Pulmonary artery endothelial cell (primary cell): ENCODE measurements around the gene HMG20A. TPM values are rescaled to one million over a fixed set of nuclear protein-coding genes. Genes with fewer than 3 reads are reported as not detected.
A peak's percentile ranks its signal among the peaks of the same experiment; 100 is the strongest.
"Not testable (repeated sequence)": the region's sequence is repeated elsewhere in the genome, so short reads cannot be mapped to it uniquely, and the experiment has no call there.

Experiments
- DNase-seq: peaks from one replicate; pipeline ENCODE4 v3.0.0-alpha.2; 2011; ENCODE audit warnings: low read depth, low spot score
- total RNA-seq: library from RNA; depleted of rRNA; stranded (reverse); fragments of >200 nt; gene quantifications from 2 replicates; pipeline ENCODE4 v1.2.3, GENCODE V29; 2014

Gene HMG20A
- total RNA-seq: 30.2 and 35.4 TPM in 2 replicates

DNA sequence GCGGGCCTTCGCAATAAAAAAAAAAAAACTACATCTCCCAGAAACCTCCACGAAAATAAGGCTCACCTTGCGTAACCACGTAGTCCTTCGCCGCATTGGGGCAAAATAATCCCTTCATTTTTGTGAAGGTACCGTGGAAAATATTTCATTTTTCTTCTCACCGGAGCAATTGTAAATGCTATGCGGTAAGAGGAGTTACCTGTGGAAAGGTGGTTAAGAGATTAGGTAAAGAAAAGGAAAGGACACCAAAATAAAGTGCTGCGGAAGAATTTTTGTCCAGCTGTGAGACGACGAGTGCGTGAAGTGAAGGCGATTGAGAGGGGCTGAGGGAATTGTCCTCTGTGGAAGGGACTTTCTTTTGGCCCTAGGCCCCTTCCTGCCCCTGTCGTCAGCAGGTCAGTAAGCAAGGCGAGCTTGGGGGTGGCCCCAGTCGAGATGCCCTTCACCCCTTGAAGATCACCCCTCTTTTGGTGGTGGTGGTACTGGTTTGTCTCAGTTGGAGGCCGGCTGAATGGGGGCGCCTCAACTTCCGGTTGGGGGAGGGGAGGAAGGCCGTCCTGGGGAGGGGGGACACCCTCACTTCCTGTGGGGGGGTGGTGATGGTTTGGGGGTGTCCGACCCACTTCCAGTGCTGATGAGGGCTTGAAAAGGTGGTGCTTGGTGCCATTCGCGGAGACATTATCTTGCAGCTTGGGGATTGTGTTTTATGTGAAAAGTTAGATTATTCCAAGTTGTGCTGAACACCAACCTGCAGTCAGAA is at the start of gene HMG20A:
TSS of gene HMG20A (plus strand) at position 279 of the 760 bp plus-strand sequence. CDS start 37,520 bp downstream, outside the sequence.
- peak; percentile 46 for DNase-seq

GRCh38 chr15:77371850-77372563 is 48.7 kb upstream of the HMG20A start:
- no peak for DNase-seq

- DNase-seq: no peak
Observed at GRCh38 chr15:77373441-77373840, 47.2 kb upstream of the HMG20A start.

DNA sequence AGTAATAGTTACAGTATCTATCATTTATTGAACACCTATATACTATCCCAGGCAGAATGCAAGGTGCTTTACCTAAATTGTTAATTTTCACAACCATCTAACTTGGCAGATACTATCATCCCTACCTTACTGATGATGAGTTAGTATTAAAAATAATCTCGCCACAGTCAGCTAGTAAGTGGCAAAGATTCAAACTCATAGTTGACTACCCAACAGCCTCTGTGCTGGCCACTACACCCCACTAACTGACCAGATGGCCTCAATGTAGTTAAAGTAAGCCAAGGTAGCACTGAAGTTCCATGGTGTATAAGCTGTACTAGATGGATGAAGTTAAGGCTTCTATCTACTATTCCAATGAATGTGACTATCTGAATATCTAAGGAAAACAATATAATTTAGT is 45.6 kb upstream of the HMG20A start:
- no peak for DNase-seq

DNA sequence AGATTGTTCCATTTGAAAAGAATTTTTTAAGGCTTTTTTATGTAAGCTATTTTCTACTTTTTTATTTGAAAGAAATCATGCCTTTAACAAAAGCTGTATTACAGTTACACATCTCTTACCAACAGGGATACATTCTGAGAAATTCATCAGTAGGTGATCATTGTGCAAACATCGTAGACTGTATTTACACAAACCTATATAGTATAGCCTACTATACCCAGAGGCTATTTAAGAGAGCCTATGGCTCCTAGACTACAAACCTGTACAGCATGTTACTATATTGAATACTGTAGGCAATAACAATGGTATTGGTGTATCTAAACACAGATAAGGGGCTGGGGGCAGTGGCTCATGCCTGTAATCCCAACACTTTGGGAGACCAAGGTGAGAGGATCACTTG is 43.9 kb upstream of the HMG20A start:
- no peak for DNase-seq

DNA sequence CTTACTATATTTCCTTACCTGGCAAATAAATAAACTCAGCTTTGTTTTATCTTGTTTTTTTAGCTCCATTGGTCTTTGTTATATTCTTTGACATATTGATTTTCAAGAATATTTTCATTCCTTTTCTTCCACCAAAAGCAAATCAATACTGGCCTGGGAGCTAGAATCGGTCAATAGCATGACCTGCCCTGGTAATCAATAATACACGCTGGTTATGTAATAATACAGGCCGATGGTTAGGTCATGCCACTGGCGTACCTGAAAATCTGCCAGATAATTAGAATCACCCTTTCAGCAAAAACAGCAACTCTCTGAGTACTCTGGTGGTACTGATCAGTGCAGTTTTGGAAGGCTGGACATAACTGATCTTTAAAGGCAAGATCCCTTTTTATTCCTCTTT is 40.7 kb upstream of the HMG20A start:
- no peak for DNase-seq

DNA sequence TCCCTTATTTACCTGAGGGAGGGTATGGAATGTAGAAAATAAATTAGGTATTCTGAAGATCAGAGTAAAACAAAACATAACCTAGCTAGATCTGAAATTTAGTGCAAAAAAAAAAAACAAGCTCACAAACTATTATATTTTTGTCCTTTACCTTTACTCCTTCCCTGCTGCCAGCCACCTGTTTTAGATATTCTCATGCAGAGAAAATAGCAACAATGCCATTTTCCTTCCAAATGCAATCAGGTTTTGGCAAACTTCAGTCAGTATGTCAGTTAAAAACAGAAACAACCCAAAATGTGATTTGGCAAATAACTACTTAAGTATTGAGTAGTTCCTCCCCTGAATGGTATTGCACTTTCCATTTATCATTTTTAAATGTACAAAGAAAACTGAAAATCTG is 36.6 kb upstream of the HMG20A start:
- DNase-seq: no peak

GRCh38 chr15:77384589-77385359 is 35.9 kb upstream of the HMG20A start:
- no peak for DNase-seq

- no peak for DNase-seq
Observed at GRCh38 chr15:77386626-77387025, 34.1 kb upstream of the HMG20A start.

DNA sequence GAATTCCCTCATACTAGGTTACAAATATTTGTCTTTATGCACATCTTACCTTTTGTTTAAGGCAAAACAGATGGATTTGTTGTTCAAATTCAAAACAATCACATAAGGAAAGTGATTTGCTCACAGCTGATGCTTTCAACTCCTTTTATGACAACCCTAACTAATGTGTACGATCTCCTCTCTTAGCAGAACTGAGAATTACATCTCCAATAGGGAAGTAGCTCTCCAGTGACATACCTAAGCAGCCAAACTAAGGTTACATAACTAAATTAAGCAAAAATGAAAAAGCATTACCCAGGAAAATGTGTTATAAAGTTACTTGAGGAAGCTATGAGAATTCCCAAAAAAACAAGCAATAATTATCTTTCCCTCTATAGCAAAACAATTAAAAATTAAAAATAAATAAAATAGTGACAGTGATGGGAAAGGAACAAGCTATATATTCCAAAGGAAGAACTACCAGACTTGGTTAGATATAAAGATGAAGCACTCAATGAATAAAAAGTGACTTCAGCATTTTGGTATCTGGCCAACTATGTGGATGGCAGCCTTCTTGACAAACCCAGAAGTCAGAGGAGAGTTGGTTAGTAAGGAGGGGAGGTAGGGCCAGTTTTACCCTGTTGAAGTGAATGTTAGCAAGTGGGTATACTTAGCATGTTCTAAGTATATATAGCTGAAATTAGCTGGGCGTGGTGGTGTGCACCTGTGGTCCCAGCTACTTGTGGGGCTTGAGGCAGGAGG is 33.2 kb upstream of the HMG20A start:
- DNase-seq: no peak

- DNase-seq: no peak
Observed at GRCh38 chr15:77391372-77391951, 29.2 kb upstream of the HMG20A start.

- DNase-seq: no peak
Observed at GRCh38 chr15:77392762-77393470, 27.8 kb upstream of the HMG20A start.

DNA sequence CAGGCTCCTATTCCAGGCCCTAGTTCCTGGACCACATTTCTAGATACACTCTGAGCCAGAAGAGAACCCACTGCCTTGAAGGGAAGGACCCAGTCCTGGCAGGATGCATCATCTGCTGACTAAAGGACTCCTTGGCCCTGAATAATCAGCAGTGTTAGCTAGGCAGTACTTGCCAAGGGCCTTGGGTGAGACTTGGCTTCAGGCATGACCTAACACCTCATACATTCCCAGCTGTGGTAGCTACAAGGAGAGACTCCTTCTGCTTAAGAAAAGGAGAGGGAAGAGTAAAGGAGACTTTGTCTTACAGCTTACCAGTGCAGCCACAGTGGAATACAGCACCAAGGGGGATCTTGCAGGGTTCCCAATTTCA is 27.2 kb upstream of the HMG20A start:
- DNase-seq: no peak

GRCh38 chr15:77395013-77395774 is 25.5 kb upstream of the HMG20A start:
- no peak for DNase-seq

DNA sequence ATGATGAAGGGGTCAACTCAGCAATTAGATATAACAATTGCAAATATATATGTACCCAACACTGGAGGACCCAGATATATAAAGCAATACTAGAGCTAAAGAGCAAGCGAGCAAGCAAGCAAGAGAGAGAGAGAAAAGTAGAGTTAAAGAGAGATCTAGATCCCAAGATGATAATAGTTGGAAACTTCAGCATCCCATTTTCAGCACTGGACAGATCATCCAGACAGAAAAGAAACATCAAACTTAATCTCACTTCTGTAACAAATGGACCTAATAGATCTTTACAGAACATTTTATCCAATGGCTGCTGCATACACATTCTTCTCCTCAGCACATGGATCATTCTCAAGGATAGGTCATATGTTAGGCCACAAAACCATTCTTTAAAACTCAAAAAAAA is 24.0 kb upstream of the HMG20A start:
- no peak for DNase-seq

GRCh38 chr15:77398927-77399326 is 21.8 kb upstream of the HMG20A start:
- no peak for DNase-seq

DNA sequence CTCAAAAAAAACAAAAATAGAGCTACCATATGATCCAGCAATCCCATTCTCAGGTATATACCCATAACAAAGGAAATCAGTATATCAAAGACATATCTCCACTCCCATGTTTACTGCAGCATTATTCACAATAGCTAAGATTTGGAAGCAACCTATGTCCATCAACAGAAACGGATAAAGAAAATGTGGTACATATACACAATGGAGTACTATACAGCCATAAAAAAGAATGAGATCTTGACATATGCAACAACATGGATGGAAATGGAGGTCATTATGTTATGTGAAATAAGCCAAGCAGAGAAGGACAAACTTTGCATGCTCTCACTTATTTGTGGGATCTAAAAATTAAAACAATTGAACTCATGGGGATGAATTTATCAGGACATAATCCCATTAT is 20.4 kb upstream of the HMG20A start:
- DNase-seq: no peak

GRCh38 chr15:77402740-77403379 is 17.8 kb upstream of the HMG20A start:
- DNase-seq: no peak

- not testable (repeated sequence) for DNase-seq
Observed at GRCh38 chr15:77406173-77406759, 14.4 kb upstream of the HMG20A start.
